HEK293T (cell line): ENCODE measurements around the gene TPP1.

Source experiments
- CTCF ChIA-PET: fragments of 350-600 bp; formaldehyde crosslinking; extraction: SDS; loops from one replicate; lab custom pipeline; 2021; ENCODE audit warnings: antibody characterized with exemption, inconsistent platforms; lab: Yijun Ruan, JAX
- POLR2A ChIA-PET: fragments of 350-600 bp; formaldehyde crosslinking; extraction: SDS; loops from one replicate; lab custom pipeline; 2020; ENCODE audit warnings: antibody characterized with exemption, inconsistent platforms; lab: Yijun Ruan, JAX
- DNase-seq: peaks from one replicate; pipeline ENCODE4 v3.0.0; 2012; ENCODE audit warnings: mixed read lengths; ENCODE audit errors: extremely low spot score
- ARNT ChIP-seq: fragments of 450-650 bp; IDR thresholded peaks from 2 replicates; pipeline ENCODE4 v1.6.1; 2017; ENCODE audit warnings: mild to moderate bottlenecking
- BHLHE40 ChIP-seq: fragments of 450-650 bp; IDR thresholded peaks from 2 replicates; pipeline ENCODE4 v1.6.1; 2016; ENCODE audit warnings: mild to moderate bottlenecking, moderate library complexity, borderline replicate concordance
- CTBP1 ChIP-seq: fragments of 450-650 bp; IDR thresholded peaks from 2 replicates; pipeline ENCODE4 v1.6.1; 2016; ENCODE audit warnings: borderline replicate concordance
- ELF4 ChIP-seq: fragments of 450-650 bp; IDR thresholded peaks from 2 replicates; pipeline ENCODE4 v1.6.1; 2017; ENCODE audit warnings: antibody characterized with exemption
- FOXA1 ChIP-seq: fragments of 450-650 bp; IDR thresholded peaks from 2 replicates; pipeline ENCODE4 v1.6.1; 2016; ENCODE audit warnings: mild to moderate bottlenecking
- FOXK2 ChIP-seq: fragments of 450-650 bp; IDR thresholded peaks from 2 replicates; pipeline ENCODE4 v1.6.1; 2016; ENCODE audit warnings: mild to moderate bottlenecking
- FOXM1 ChIP-seq: fragments of 450-650 bp; IDR thresholded peaks from 2 replicates; pipeline ENCODE4 v1.6.1; 2017; ENCODE audit warnings: mild to moderate bottlenecking, borderline replicate concordance
- HDGF ChIP-seq: fragments of 450-650 bp; IDR thresholded peaks from 2 replicates; pipeline ENCODE4 v1.6.1; 2017; ENCODE audit warnings: antibody characterized with exemption, borderline replicate concordance
- L3MBTL2 ChIP-seq: fragments of 450-650 bp; conservative IDR thresholded peaks from 2 replicates; pipeline ENCODE4 v1.6.1; 2016; ENCODE audit warnings: mild to moderate bottlenecking
- LEF1 ChIP-seq: fragments of 450-650 bp; IDR thresholded peaks from 2 replicates; pipeline ENCODE4 v1.6.1; 2017; ENCODE audit warnings: mild to moderate bottlenecking, borderline replicate concordance
- NFRKB ChIP-seq: fragments of 450-650 bp; IDR thresholded peaks from 2 replicates; pipeline ENCODE4 v1.6.1; 2016; ENCODE audit warnings: mild to moderate bottlenecking, moderate library complexity
- SP1 ChIP-seq: fragments of 450-650 bp; IDR thresholded peaks from 2 replicates; pipeline ENCODE4 v1.6.1; 2017
- SUZ12 ChIP-seq: fragments of 450-650 bp; IDR thresholded peaks from 2 replicates; pipeline ENCODE4 v1.6.1; 2016; ENCODE audit warnings: mild to moderate bottlenecking
- TARDBP ChIP-seq: fragments of 450-650 bp; IDR thresholded peaks from 2 replicates; pipeline ENCODE4 v1.6.1; 2016
- ZNF384 ChIP-seq: fragments of 450-650 bp; IDR thresholded peaks from 2 replicates; pipeline ENCODE4 v1.6.1; 2016
- TF ChIP-seq, protein P1 (sequence below): fragments of 450-650 bp; IDR thresholded peaks from 2 replicates; pipeline ENCODE4 v1.6.1; 2016

TPP1 gene

GRCh38 chr11:6620636-6621035 lies 1.4 kb upstream of the TPP1 start:
- ChIA-PET POLR2A (interaction anchor here (1.5 to 2.4 kb wide), 2 partner anchors 9 to 14 kb away, joined by 5 to 19 read pairs; partner anchors contain the start of gene TAF10), CTCF (no interaction called here)
- no peak for DNase-seq
- TF ChIP-seq FOXK2, result no peak
- TF ChIP-seq SP1, result no peak
- TF ChIP-seq, protein P1, sequence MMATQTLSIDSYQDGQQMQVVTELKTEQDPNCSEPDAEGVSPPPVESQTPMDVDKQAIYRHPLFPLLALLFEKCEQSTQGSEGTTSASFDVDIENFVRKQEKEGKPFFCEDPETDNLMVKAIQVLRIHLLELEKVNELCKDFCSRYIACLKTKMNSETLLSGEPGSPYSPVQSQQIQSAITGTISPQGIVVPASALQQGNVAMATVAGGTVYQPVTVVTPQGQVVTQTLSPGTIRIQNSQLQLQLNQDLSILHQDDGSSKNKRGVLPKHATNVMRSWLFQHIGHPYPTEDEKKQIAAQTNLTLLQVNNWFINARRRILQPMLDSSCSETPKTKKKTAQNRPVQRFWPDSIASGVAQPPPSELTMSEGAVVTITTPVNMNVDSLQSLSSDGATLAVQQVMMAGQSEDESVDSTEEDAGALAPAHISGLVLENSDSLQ, result no peak
- no peak for TF ChIP-seq FOXM1
- TF ChIP-seq LEF1, result no peak
- TF ChIP-seq HDGF, result no peak
- no peak for TF ChIP-seq ELF4
- no peak for TF ChIP-seq BHLHE40
- no peak for TF ChIP-seq L3MBTL2
- no peak for TF ChIP-seq ARNT

DNA sequence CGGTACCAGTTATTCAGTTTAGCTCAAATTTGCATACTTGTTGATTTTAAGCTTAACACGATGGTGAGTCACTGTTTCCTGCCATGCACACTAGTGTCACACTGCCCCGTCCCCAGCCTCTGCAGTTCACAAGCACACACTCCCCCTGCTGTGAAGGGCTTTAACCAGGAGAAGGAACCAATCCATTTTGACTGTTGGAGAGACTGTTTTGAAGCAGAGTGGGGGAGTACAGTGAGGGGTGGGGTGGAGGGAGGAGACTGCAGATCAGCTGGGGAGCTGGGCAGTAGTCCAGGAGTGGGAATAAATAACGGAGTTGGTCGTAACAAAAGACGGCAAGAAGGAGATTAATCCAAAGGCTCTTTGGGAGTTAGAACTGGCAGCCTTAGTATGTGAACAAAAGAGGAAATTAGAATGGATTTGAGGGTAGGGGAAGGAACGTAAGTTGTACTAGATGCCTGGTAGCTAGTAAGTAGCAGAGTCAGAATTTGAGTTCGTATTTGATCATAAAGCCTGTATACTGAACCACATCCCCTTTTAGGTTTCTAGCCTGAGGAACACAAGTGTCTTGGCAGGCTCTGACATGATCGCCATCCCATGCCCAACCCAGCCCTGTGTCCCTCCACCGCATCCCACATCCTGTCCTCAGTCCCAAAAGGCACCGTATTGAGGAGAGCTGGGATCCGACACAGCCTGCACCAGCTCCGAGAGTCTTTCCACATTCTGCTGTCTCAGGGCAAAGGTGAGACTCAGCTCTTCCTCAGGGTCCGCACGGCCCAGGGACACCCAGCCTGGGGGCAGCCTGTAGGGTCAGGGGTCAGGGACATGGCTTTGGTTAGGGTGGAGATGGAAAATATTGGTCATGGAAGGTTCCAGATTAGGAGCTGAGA lies 862 bp downstream of the TPP1 start:
- POLR2A ChIA-PET, result interaction anchor here (0.7 to 2.4 kb wide), 9 partner anchors 11 to 82 kb away, joined by 3 to 14 read pairs (median 5); partner anchors contain the start of genes ILK and MRPL17
- CTCF ChIA-PET, result interaction anchor here (0.5 kb wide), 1 partner anchor 1863 kb away, joined by 3 read pairs; no protein-coding TSS in a partner anchor
- TF ChIP-seq NFRKB, result no peak
- peak; percentile 24 for DNase-seq

GRCh38 chr11:6617315-6617781 lies 1.9 kb downstream of the TPP1 start:
- no peak for DNase-seq
- CTCF ChIA-PET, result no interaction called here
- TF ChIP-seq HDGF, result no peak
- no peak for TF ChIP-seq NFRKB
- TF ChIP-seq ELF4, result no peak
- no peak for TF ChIP-seq ZNF384
- no peak for TF ChIP-seq FOXM1
- TF ChIP-seq, protein P1, result no peak
- TF ChIP-seq L3MBTL2, result no peak
- POLR2A ChIA-PET, result interaction anchor here (1.2 kb wide), 1 partner anchor 54 kb away, joined by 3 read pairs; no protein-coding TSS in a partner anchor

GRCh38 chr11:6616596-6617250 lies 2.5 kb downstream of the TPP1 start:
- DNase-seq, result no peak
- POLR2A ChIA-PET, result no interaction called here
- CTCF ChIA-PET, result no interaction called here
- TF ChIP-seq BHLHE40, result no peak

DNA sequence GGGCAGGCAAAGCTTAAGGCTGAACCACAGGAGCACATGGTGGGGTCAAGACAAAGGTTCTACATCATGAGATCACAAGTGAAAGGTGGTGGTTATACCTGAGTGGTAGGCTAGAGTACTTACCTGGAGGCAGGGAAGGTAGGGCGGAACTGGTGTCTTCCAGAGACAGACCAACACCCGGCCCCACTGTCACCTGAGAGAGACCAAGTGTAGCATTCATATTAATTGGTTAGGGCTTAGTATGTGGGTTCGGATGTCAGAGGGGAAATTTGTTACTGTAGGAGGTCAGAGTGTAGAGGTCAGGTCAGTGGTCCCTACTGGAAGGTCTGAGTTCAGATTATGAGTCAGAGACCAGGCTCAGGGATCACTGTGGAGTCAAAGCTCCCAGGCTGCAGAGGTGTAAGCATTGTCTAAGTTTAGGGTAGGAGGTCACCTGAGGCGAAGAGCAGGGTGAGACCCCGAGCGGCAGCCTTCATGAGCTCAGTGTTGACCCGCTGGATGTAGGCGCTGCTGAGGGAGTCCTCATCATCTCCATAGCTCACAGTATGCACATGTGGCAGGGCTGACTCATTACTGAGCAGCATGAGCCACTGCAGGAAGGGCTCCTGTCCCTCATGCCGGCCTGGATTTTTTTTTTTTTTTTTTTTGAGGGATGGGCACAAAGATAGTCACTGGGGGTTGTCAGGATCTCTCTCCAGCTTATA lies 3.2 kb downstream of the TPP1 start:
- ChIA-PET POLR2A (no interaction called here), CTCF (interaction anchor here (0.6 kb wide), 1 partner anchor 139 kb away, joined by 3 read pairs; no protein-coding TSS in a partner anchor)
- TF ChIP-seq HDGF, result no peak
- TF ChIP-seq FOXK2, result no peak
- TF ChIP-seq ARNT, result no peak
- TF ChIP-seq TARDBP, result no peak
- TF ChIP-seq NFRKB, result no peak
- no peak for TF ChIP-seq FOXA1
- no peak for TF ChIP-seq ELF4
- TF ChIP-seq SUZ12, result no peak
- no peak for TF ChIP-seq L3MBTL2
- no peak for TF ChIP-seq SP1
- no peak for DNase-seq

DNA sequence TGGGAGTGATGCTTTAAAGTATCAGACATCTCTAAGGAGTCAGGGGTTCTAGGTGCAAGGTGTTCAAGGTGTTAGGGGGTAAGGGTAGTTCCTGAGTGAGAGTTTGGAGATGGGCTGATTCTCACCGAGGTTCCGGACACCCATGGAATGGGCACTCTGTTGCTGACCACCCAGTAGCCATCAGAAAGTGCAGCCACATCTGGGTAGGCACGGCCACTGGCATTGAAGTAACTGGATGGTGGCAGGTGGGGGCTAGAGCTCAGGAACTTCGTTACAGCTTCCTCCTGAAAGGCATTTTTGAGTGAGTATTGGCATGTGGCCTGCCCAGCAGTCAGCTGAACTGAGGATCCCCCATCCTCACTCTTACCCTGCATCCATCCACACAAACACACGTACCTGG lies 4.2 kb downstream of the TPP1 start:
- TF ChIP-seq SUZ12, result no peak
- no peak for TF ChIP-seq FOXA1
- TF ChIP-seq FOXM1, result no peak
- TF ChIP-seq FOXK2, result no peak
- TF ChIP-seq NFRKB, result no peak
- TF ChIP-seq ARNT, result no peak
- TF ChIP-seq L3MBTL2, result no peak
- TF ChIP-seq ELF4, result no peak
- TF ChIP-seq, protein P1, result no peak
- TF ChIP-seq BHLHE40, result no peak
- no peak for TF ChIP-seq TARDBP
- no peak for TF ChIP-seq ZNF384
- TF ChIP-seq SP1, result no peak
- no peak for TF ChIP-seq LEF1
- TF ChIP-seq CTBP1, result no peak
- CTCF ChIA-PET, result no interaction called here
- POLR2A ChIA-PET, result no interaction called here
- no peak for DNase-seq
